HG03159 (cell line): ENCODE data around the gene CNOT2.

ENCODE experiments used
- ATAC-seq: cut with Tn5 transposase; IDR thresholded peaks from one replicate; pipeline ENCODE4 v1.9.1; 2021; ENCODE audit warnings: mild to moderate bottlenecking, moderate library complexity; ENCODE audit not compliant: unreplicated experiment

CNOT2 gene, protein sequence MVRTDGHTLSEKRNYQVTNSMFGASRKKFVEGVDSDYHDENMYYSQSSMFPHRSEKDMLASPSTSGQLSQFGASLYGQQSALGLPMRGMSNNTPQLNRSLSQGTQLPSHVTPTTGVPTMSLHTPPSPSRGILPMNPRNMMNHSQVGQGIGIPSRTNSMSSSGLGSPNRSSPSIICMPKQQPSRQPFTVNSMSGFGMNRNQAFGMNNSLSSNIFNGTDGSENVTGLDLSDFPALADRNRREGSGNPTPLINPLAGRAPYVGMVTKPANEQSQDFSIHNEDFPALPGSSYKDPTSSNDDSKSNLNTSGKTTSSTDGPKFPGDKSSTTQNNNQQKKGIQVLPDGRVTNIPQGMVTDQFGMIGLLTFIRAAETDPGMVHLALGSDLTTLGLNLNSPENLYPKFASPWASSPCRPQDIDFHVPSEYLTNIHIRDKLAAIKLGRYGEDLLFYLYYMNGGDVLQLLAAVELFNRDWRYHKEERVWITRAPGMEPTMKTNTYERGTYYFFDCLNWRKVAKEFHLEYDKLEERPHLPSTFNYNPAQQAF

DNA sequence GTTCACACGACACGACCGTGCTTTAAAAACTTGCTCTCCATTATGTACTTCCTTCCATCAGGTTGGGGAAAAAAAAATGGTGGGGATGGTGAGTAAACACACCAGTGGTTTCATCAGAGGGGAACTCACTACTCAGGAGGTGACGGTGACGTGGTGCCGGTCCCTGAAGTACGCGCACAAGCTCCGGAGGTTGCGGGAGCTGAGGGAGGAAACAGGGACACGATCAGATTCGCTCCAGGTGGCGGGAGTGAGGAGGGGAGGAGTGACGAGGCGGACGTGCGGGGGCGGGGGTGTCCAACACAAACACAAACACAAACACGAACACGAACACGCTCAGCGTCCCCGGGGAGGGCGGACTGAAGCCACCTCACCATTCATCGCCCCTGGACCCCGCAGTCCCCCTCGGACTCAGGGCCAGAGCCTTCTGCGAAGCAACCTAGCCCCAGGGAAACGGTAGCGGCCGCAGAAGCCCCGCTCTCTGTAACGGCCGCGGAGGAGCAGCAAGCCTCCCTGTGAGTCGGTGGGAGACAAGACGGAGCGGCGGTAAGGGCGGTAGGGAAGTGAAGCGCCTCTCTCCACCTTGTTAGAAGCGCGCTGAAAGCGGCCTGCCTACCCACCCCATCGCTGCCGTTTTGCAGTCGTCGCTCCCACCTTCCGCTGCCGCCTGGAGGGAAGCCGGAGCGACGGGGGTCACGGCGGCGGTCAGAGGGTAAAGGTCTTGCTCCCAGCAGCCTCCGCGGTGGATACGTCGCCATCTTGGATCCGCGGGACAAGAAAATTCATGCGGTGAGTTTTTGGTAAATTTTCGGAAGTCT lies at the start of gene CNOT2:
TSS of gene CNOT2 (plus strand) at position 739 of the 815 bp plus-strand sequence. CDS start 34,794 bp downstream, outside the sequence.
- peak; percentile 77 for ATAC-seq

DNA sequence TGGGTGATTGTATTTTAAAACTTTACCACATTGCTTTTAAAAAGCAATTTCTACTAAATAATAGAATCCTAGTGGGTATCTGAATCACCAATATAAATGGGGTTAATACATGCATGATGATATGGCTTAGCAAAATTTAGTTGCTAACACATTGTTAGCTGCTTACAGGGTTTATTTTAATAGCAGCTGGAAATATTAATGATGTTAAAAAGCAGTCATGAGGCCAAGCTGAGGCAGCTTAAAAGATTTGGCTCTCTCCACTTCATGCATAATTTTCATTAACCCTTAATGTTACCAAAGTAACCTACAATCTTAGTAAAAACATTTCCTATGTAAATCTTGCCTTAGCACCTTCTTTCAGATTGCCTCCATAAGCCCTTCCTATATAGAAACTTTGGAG lies 49.2 kb upstream of the CNOT2 start:
- no peak for ATAC-seq

DNA sequence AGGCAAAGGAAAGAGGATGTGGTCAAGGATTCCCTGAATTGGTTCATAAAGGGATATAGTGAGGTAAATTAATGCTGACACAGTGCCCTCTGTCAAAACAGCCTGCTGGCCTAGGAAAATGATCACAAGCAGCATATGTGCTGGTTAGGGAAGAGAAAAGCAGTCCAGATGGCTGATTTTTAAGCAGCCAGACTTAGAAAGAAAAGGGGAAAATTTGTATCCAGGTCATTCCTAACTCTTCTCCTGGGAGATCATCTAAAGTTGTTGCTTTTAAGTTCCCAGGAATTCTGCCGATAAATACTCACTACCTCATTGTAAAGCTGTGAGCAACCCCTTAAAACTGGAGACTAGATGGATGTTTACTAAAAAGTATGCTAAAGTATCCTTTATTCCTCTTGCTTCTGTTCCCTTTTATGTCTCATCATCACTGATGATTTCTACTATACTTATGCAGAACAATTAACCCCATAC lies 46.4 kb upstream of the CNOT2 start:
- no peak for ATAC-seq

DNA sequence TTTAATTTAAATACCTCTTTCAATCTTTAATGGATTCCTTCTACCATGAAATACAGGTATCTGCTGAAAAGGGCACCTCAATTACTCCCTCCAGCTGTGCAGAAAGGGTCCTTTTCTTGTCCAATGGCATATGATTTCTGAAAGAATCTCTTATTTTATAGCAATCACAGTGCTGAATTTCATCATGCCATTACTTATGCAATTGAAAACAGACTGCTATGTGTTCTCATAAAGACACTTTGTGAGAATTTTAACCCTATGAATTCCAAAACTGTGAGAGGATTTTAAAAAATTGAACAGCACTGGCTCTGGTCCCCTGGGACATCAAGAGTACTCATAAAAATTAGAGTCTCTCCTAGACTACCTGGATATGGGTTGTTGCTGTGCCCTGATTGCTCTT lies 45.9 kb upstream of the CNOT2 start:
- no peak for ATAC-seq

DNA sequence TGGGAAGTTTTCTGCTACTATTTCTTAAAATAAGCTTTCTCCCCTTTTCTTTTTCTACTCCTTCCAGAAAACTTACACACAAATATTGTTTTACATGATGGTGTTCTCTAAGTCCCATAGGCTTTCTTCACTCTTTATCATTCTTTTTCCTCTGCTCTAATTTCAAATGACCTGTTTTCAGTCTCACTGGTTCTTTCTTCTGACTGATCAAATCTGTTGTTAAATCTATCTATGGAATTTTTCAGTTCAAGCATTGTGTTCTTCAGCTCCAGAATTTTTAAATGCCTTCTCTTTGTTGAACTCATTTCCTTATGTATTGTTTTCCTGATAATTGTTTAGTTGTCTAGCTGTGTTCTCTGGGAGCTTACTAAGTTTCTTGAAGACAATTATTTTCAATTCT lies 29.5 kb upstream of the CNOT2 start:
- no peak for ATAC-seq

DNA sequence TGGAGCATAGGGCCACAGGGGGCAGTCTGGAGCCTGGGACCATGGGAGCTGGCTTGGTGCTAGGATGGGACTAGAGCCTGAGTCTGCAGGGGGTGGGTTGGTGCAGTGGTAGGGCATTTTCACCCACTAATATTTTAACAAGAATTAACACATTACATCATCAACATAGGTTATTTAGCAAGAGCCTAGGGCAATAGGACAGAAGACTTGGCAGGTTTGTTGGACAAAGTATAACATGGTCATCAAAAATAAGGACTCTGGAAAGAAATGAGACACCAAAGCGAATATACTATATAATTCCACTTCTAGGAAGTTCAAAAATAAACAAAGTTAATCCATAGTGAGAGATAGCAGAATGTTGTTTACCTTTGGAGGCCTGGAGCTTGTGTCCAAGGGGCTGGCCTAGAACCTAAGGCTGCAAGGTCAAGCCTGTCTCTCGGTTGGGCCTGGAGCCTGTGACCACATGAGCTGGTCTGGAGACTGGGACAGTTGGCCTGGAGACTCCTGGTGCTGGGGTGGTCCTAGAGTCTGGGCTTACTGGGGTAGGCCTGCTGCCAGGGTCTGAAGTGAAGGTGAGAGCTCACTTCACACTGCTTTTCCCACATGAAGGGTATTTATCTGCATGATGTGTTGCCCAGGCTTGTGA lies 28.1 kb upstream of the CNOT2 start:
- ATAC-seq = no peak

DNA sequence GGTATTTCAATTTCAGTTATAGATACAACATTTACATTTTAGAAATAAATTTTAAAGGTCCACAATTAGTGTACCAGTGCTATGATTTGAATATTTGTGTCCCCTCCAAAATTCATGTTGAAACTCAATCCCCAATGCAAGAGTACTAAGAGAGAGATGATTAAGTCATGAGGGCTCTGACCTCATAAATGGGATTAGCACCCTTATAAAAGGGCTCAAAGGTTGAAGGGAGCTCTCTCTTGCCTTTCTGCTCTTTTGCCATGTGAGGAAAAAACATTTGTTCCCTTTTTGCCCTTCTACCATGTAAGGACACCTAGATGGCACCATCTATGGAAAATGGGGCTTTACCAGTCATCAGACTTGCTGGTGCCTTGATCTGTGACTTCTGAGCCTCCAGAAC lies 25.8 kb upstream of the CNOT2 start:
- no peak for ATAC-seq

DNA sequence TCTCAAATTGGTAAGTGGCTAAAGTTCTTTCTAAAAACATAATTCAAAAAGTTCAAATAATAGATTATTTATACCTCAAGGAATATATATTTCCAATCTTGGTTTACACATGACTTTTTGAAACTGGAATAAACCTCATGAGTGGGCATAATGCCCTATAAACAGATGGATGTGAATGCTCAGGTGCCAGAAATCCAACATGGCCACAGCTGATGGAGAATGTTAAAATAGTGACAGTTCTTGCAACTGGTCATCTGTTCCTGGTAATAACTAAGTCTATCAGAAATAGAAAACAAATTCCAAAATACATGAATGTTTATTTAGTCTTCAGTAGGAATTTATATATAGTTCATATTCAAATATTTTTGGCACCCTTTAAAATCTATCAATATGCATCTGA lies 21.6 kb upstream of the CNOT2 start:
- no peak for ATAC-seq

DNA sequence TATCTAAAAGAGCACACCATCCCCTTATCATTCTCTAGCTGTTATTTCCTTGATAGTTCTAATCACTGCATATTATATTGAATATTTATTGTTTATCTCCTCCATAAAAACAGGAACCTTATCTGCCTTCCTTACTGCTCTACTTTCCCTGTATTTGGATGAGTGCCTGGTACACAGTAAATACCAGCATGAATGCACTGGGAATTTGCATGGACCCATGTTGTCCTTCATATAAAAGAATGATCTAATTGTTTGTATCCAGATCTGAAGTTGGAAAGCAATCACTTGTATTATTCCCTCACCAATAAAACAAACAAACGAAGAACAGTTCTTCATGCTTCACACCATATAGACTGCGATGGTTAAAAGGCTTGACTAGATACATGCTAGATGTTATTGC lies 15.3 kb upstream of the CNOT2 start:
- ATAC-seq = no peak

DNA sequence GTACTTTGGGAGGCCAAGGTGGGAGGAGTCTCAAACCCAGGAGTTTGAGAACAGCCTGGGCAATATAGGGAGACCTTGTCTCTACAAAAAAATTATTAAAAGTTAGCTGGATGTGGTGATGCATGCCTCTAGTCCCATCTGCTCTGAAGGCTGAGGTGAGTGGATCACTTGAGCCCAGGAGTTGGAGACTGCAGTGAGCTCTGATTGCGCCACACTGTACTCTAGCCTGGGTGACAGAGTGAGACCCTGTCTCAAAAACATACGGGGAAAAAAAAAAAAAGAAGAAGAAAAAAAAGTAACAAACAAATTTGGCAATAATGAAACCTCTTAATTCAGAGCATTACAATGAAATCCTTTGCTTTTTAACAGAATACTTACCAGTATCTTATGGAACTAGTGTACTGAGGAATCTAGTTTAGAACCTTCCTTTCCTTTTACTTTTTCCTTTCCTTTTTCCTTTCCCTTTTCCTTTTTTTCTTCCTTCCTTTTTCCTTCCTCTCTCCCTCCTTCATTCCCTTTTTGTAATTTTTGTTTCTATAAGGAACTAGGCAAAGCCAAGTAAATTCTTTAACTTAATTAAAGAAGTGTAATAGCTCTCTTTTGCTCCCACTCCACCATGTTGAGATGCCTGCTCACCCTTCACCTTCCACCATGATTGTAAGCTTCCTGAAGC lies 12.2 kb upstream of the CNOT2 start:
- no peak for ATAC-seq

DNA sequence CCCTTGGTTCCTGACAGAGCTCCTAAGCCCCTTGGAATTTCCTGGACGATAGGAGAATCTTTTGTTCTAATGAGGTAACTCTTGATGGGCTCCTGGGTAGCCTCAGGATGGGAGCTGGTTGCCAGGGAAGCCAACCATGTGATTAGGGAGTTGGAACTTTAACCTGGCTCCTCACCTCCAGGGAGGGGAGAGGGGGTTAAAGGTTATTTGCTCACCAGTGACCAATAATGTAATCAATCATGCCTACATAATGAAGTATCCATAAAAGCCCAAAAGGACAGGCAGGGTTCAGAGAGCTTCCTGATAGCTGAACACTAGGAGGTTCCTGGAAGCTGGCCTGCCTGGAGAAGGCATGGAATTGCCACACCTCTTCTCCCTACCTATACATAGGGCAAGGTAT lies 6.2 kb upstream of the CNOT2 start:
- ATAC-seq = no peak

DNA sequence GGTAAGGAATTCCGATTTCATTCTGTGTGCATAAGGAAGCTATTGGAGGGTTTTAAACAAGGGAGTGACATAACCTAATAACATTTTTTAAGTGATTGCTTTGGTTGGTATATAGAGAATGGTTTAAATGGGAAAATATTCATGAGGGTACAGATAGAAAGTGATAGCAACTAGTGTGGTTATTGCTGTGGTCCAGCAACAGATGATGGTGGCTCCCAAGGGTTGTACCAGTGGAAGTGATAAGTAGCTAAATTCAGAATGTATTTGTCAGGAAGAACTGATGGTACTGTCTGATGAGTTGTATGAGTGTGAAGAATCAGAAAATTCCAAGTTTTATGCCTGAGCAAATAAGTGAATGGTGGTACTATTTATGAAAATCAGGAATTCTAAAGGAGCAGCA lies 2.6 kb upstream of the CNOT2 start:
- no peak for ATAC-seq

DNA sequence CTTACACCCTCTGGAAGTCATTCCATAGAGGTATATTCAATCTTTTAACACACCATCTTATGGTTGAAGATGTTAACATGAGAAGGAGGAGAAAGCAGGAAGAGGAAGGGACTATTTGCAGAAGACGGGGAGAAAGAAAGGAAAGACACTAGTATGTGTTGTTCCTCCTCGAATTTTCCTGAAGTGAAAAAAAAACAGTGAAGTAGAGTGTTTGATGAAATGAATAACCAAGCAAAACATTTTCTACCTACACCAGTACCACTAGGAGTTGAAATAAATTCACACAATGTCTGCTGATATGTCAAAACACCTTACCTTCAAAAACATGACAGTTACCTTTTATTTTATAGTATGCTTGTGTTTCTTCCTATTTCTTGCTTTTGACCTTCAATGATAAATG lies 1.4 kb upstream of the CNOT2 start:
- no peak for ATAC-seq

DNA sequence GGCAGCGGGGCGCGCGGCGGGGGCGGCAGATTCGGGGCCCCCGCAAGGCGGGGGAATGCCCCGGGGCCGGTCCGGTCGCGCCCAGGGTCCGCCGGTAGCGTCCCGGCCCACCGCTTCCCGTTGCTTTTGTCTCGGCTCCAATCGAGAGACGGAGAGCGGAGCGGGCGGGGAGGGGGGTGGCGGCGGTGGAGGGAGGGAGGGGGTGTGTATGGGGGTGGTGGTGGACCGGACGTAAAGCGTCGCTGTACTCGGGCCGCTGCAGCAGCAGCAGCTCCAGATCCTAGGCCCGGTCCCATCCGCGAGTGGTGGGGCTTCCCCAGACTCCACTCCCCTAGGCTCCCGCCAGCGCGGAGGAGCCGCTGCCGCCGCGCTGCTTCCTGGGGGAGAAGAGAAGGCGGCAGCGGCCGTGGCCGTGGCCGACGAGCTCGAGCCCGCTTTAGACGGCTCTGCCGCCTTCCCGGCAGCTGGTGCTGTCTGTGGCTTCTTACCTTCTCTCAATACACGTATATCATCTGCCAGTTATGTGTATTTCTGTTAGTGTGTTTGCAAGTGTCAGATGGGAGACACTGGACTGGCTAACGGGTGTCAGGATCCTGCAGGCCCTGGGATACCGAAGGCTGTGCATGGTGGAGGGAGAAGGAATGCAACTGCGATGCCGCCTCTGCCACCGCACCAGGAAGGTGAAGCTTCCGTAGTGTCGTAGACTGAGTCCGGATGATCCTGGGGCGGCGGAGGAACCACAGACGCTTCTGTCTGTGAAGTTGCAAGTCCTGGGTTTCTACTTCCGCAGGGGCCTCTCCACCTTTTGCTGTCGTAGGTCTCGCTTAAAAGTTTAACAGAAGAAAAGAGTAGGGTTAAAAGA lies 508 bp downstream of the CNOT2 start:
- ATAC-seq = peak; percentile 58

DNA sequence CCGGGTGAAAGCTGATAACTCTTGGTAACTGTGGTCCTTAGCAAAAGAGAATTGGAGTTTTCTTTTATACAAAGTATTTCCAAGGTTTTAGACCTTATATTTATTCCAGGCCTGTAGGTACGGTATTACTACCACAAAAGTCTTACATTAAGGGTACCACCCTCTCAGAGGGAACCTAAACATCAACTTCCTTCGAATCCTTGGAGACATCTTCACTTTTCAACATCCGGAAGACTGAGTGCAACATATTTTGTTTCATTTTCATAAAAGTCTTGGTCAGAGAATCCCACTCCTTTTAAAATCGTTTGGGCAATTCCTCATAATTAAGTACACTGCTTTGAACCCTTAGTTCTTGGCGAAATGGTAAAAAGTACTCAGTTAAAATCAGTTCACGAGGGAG lies 1.2 kb downstream of the CNOT2 start:
- no peak for ATAC-seq

DNA sequence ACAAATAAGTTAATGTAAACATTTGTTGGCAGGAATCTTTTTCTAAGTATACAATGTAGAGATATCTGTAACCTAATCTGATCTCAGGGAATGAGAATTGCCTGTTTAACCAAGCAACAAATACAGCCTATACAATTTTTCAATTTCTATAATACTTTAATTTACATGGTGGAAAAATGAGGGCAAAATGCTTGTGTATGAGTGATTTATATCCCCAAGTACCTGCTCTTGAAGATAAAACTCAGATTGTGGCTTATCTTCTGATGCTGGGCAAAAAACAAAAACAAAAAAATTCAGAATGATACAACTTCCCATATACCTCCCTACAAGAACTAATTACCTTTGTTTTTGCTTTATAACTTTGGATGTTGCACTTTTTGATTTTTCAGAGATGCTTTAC lies 2.2 kb downstream of the CNOT2 start:
- ATAC-seq = no peak

DNA sequence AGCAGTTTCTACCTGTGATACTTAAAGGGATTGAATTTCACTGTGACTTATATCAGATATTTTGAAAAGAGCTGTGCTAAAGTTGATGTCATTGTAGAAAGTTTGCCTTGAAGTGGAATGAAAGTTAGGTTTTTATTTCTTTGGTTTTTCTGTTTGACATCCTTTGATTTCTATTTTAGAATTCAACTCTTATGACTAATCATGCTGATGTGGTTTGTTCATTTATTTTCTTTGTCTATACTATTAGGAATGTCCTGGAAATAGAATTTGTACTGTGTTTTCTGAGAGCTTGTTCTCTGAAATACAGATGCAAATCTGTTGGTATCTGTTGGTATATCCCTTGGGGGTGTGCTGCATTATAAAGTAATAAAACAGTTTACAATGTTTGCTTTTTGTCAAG lies 3.3 kb downstream of the CNOT2 start:
- no peak for ATAC-seq

DNA sequence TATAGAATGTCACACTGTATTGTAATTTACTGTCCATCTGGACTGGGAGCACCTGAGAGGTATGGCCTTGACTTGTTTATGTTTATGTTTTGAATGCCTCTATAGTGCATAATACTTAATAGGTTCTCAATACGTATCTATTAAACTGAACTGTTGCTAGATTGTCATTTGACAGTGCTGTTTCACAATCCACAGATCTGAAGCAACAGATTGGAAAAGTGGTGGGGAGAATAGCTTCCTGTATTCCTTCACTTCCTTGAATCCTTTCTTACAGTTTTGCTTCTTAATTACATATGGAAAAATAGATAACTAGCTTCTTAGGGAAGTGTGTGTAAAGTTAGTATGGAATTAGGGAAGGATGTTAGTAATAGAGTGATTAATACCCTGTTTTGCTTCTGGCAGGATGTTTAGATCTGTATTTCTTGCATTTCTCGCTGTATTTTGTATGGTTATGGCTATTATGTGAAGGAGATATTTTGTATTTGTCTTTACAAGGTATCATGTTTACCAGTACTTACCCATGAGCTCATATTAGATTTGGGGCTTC lies 4.5 kb downstream of the CNOT2 start:
- no peak for ATAC-seq

DNA sequence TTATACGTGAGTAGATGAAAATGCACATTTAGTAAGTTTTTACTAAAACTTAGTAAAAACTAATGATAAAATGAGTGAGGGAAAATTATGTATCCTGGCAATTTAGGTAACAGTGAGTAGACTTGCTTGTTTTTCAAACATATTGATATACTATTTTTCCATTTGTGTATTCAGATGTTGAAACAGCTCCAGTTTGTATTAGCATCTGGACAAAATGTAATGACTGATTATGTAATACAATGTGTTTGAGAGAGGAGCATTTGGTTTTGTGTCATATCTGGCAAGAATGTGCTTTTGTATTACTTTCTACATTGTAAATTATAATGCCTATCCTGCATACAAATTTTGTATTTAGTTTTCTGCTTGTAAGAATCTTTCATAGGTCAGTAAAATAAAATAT lies 5.6 kb downstream of the CNOT2 start:
- no peak for ATAC-seq

DNA sequence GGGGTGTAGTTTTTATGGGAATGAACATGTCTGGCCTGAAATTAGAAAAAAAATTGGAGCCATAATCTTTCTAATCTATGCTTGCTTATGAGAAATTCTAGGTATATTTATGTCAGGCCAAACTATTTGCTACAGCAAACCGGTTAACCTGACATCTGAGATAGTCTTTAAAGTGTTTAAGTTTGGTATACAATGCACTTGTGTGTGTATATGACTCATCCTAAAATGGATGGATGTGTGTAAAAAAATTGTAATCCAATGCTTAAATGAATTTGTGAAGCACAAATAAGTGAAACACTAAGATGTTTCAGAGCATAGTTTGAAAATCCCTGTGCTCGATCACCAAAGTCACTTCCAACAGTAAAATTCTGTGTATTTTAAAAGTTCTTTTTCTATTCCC lies 6.7 kb downstream of the CNOT2 start:
- no peak for ATAC-seq
